ENCODE measurements around the gene MELTF.

- TF ChIP-seq CTCF (IDR thresholded peaks at IDR 0.05) (no peak), POLR2A (IDR thresholded peaks at IDR 0.05) (no peak)
Observed at GRCh38 chr3:197028728-197029510, 698 bp downstream of the MELTF start.
